SU-DHL-6 (cell line): Measurements from ENCODE around the gene KIAA0825.

ENCODE experiments used
- H2AFZ ChIP-seq: fragments of 200-600 bp; sonication (generic); 2 replicates; pipeline ENCODE4 v1.6.1; 2014; ENCODE audit warnings: low read depth, mild to moderate bottlenecking, moderate library complexity, mixed read lengths, antibody characterized with exemption, low read length; ENCODE audit not compliant: severe bottlenecking
- H3F3A ChIP-seq: fragments of 200-600 bp; shearing (Covaris generic); 2 replicates; pipeline ENCODE4 v1.6.0; 2016; ENCODE audit warnings: antibody characterized with exemption, mild to moderate bottlenecking; ENCODE audit not compliant: insufficient read depth
- H3K27ac ChIP-seq: fragments of 200-600 bp; sonication (generic); 2 replicates; pipeline ENCODE4 v1.5.1; 2016; ENCODE audit warnings: low read depth, mild to moderate bottlenecking, low read length, moderate library complexity, mixed read lengths
- H3K27me3 ChIP-seq: fragments of 200-600 bp; sonication (generic), shearing (Covaris generic); 2 replicates; pipeline ENCODE4 v1.6.0; 2014; ENCODE audit warnings: mild to moderate bottlenecking, low read length
- H3K36me3 ChIP-seq: fragments of 200-600 bp; sonication (generic); 2 replicates; pipeline ENCODE4 v1.6.1; 2014; ENCODE audit warnings: mild to moderate bottlenecking, low read length, mixed read lengths
- H3K4me2 ChIP-seq: fragments of 300-600, 200-600 bp; shearing (Covaris generic), sonication (generic); 2 replicates; pipeline ENCODE4 v1.6.0; 2014; ENCODE audit warnings: low read length, low read depth, mild to moderate bottlenecking; ENCODE audit not compliant: poor library complexity, severe bottlenecking
- H3K4me3 ChIP-seq: fragments of 200-600 bp; sonication (generic); 2 replicates; pipeline ENCODE4 v1.5.1; 2014; ENCODE audit warnings: antibody characterized with exemption, low read length, mild to moderate bottlenecking, mixed read lengths; ENCODE audit not compliant: insufficient read depth, poor library complexity, severe bottlenecking
- H3K79me2 ChIP-seq: fragments of 200-600 bp; sonication (generic); 2 replicates; pipeline ENCODE4 v1.6.1; 2014; ENCODE audit warnings: mild to moderate bottlenecking, low read length, moderate library complexity; ENCODE audit not compliant: insufficient read depth
- H3K9ac ChIP-seq: fragments of 200-600 bp; sonication (generic); 2 replicates; pipeline ENCODE4 v1.7.0; 2014; ENCODE audit warnings: mild to moderate bottlenecking, low read length
- H3K9me2 ChIP-seq: fragments of 200-600 bp; sonication (generic); replicated peaks from 2 replicates; pipeline ENCODE4 v1.6.1; 2014; ENCODE audit warnings: low read length; ENCODE audit not compliant: insufficient read depth
- H3K9me3 ChIP-seq: fragments of 200-600 bp; sonication (generic); 2 replicates; pipeline ENCODE4 v1.6.1; 2014; ENCODE audit warnings: low read length, mixed read lengths; ENCODE audit not compliant: insufficient read depth
- H4K20me1 ChIP-seq: fragments of 200-600 bp; sonication (generic); 2 replicates; pipeline ENCODE4 v1.6.1; 2014; ENCODE audit warnings: low read depth, mild to moderate bottlenecking, antibody characterized with exemption, low read length, moderate library complexity, mixed read lengths
- EZH2phosphoT487 ChIP-seq: fragments of 200-600 bp; sonication (generic), shearing (Covaris generic); conservative IDR thresholded peaks from 2 replicates; pipeline ENCODE4 v1.6.1; 2018; ENCODE audit warnings: mild to moderate bottlenecking, antibody characterized with exemption, low read length, moderate library complexity, mixed read lengths
- TF ChIP-seq, protein P1 (sequence below): fragments of 200-600 bp; sonication (generic); IDR thresholded peaks from one replicate; pipeline ENCODE4 v1.5.1; 2017; ENCODE audit warnings: antibody characterized with exemption, mild to moderate bottlenecking, low read length, moderate library complexity; ENCODE audit not compliant: insufficient read depth, poor library complexity, severe bottlenecking

Gene KIAA0825, protein sequence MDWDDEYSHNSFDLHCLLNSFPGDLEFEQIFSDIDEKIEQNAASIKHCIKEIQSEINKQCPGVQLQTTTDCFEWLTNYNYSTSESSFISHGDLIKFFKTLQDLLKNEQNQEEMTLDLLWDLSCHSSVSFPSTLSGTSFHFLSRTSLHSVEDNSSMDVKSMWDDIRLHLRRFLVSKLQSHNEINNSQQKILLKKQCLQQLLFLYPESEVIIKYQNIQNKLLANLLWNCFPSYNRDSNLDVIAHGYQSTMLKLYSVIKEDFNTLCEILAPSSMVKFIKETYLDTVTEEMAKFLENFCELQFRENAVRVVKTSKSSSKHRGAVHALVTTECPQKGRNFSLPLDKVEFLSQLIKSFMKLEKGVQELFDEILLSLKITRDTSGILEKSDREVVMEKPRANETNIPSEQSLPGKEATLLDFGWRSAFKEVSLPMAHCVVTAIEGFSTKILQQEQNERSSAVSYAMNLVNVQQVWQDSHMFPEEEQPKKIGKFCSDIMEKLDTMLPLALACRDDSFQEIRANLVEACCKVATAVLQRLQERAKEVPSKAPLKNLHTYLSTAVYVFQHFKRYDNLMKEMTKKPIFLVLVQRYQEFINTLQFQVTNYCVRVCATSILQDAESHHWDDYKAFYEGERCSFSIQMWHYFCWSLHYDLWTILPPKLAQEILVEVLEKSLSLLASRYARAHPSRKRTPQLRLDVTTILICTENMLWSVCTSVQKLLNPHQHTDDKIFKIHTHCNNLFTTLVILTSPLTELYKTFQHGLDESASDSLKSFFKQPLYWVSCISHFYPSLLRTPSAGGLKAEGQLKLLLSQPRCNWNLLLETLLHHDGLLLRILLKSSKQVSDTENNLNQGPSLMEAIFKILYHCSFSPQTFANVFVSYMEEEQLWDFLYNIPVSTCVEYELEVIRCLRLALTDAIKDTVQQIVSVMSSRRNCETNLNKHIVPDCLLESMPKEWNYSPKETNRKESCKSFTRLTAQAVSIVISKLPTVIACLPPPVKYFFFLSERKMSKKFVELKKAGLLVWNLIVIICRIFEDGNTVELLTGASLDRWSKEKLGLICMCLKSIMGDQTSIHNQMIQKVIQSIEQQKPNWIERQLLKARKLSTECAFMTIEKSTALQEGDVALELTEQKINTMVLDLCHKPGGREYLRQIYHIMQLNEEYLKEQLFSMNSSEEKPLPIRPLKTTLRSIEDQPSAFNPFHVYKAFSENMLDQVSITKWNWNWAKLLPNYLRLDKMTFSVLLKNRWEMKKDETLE (N-terminal part only)

DNA sequence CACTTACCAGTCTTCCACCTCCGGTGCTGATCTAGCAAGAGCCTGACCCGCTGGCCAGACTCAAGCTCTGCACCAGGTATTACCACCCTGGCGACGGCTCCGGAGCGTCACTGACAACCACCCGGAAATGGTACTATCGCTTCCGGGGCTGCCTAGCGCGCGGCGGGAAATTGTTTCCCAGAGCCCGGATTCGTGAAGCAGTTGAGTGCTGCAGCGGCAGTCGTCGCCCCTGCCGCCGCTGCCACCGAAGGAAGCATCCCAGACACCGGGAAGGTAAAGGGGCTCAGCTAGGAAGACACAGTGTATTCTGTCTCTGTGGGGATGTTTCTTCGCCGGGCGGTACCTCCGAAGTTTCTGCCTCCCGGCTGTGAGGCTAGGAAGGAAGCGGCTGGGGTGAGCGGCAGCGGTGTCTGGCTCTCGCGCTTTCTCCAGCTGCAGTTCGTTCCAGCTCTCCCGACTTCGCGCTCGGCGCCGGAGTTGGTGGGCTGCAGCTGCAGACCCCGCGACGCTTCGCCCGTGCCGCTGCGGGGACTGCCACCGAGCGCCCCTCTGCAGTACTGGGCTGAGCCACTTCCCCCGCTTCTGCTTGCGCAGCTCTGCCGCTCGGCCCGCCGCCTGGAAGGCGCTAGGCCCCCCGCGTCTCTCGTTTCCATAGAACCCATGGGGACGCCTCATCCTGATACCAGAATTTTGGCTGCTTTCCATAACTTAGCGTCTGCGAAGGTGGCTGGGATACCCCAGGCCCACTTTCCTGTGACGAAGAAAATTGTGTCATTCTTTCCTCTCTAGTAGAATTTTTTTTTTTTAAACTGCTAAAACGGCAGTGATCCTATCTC, at the start of gene KIAA0825, which contains the start of gene SLF1:
KIAA0825 (minus strand) TSS at position 112 of the 836 bp plus-strand sequence. CDS start 81,478 bp downstream, outside the sequence.
SLF1 (plus strand) TSS at position 177 of the 836 bp plus-strand sequence. CDS start 10,142 bp downstream, outside the sequence.
- Histone ChIP-seq H4K20me1 (peaks cover 16% of the 10 kb centered on the region), H3K9me2 (no peaks in the 10 kb centered on the region), H3K9me3 (no peaks in the 10 kb centered on the region), H2AFZ (peak within 1 kb of the TSS; percentile 96), H3K4me2 (peak within 1 kb of the TSS; percentile 88), H3K4me3 (peak within 1 kb of the TSS; percentile 83), H3F3A (peaks cover 9% of the 10 kb centered on the region), H3K9ac (peak within 1 kb of the TSS; percentile 81), H3K27ac (peak within 1 kb of the TSS; percentile 59), H3K36me3 (no peaks in the 10 kb centered on the region), H3K79me2 (peaks cover 45% of the 10 kb centered on the region), H3K27me3 (no peaks in the 10 kb centered on the region)
- TF ChIP-seq, protein P1, sequence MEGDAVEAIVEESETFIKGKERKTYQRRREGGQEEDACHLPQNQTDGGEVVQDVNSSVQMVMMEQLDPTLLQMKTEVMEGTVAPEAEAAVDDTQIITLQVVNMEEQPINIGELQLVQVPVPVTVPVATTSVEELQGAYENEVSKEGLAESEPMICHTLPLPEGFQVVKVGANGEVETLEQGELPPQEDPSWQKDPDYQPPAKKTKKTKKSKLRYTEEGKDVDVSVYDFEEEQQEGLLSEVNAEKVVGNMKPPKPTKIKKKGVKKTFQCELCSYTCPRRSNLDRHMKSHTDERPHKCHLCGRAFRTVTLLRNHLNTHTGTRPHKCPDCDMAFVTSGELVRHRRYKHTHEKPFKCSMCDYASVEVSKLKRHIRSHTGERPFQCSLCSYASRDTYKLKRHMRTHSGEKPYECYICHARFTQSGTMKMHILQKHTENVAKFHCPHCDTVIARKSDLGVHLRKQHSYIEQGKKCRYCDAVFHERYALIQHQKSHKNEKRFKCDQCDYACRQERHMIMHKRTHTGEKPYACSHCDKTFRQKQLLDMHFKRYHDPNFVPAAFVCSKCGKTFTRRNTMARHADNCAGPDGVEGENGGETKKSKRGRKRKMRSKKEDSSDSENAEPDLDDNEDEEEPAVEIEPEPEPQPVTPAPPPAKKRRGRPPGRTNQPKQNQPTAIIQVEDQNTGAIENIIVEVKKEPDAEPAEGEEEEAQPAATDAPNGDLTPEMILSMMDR: no peak
- TF ChIP-seq EZH2phosphoT487: no peak

DNA sequence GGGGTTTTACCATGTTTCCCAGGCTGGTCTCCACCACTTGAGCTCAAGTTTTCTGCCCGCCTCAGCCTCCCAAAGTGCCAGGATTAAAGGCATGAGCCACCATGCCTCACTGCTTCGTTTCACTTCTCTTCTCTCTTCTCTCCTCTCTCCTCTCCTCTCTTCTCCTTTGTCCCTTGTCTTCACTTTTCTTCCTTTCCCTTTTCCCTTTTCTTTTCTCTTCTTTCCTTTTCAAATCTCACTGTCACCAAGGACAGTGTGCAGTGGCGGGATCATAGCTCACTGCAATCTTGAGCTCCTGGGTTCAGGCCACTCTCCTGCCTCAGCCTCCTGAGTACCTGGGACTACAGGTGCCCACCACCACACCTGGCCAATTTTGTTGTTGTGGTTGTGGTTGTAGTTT, 49.5 kb upstream of the KIAA0825 start:
- TF ChIP-seq EZH2phosphoT487: no peak
- TF ChIP-seq, protein P1: no peak
- H3K9me2 ChIP-seq: no peaks in the 10 kb centered on the region
- no peak overlapping the region for H2AFZ ChIP-seq
- H3K27me3 ChIP-seq: no peaks in the 10 kb centered on the region
- no peak overlapping the region for H3K9ac ChIP-seq
- H3K79me2 ChIP-seq: no peaks in the 10 kb centered on the region
- H4K20me1 ChIP-seq: no peaks in the 10 kb centered on the region
- no peak overlapping the region for H3K4me2 ChIP-seq
- no peaks in the 10 kb centered on the region; the same call in 1 of the 2 replicates for H3F3A ChIP-seq
- H3K4me3 ChIP-seq: no peak overlapping the region
- H3K27ac ChIP-seq: no peak overlapping the region
- no peaks in the 10 kb centered on the region for H3K9me3 ChIP-seq
- peaks cover 12% of the 10 kb centered on the region; the same call in 1 of the 2 replicates for H3K36me3 ChIP-seq

DNA sequence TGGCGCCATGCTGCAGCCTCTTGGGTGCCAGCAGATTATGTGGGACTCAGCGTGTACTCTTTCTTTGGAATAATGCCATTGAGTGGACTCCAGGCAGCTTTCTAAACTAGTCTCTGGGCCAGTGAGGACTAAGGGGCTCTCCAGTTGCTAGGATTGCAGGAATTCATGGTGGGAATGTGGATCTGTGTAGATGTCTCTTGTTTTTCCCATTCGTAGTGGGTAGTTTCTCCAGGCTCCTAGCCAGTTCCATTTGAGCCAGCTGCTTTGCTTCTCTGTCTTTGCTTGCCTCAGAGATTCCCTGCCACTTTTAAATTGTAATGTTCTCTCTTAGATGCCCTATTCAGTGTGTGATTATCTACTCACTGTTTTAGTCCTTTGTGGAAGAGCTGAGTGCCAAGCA, 42.7 kb upstream of the KIAA0825 start:
- no peak overlapping the region for H3K4me2 ChIP-seq
- no peak for TF ChIP-seq EZH2phosphoT487
- TF ChIP-seq, protein P1: no peak
- peaks cover 35% of the 10 kb centered on the region for H3K36me3 ChIP-seq
- H4K20me1 ChIP-seq: no peaks in the 10 kb centered on the region
- H3K79me2 ChIP-seq: peaks cover 12% of the 10 kb centered on the region
- H3K9me2 ChIP-seq: no peaks in the 10 kb centered on the region
- peaks cover 17% of the 10 kb centered on the region; the same call in 1 of the 2 replicates for H3K9me3 ChIP-seq
- no peaks in the 10 kb centered on the region for H3F3A ChIP-seq
- no peak overlapping the region for H3K27ac ChIP-seq
- H2AFZ ChIP-seq: no peak overlapping the region
- no peaks in the 10 kb centered on the region for H3K27me3 ChIP-seq
- no peak overlapping the region for H3K9ac ChIP-seq
- no peak overlapping the region for H3K4me3 ChIP-seq
